Activated B cell treated with CpG ODN at 0.5 μM for 24 hours (primary cell): ENCODE results near the gene NCKAP1. TPM values are rescaled to one million over a fixed set of nuclear protein-coding genes. Genes with fewer than 3 reads are reported as not detected.

Experiments
- ATAC-seq: fragments of 200-7000 bp; cut with Tn5 transposase; one replicate; pipeline ENCODE4 v1.10.0; 2021; ENCODE audit warnings: low read depth, mild to moderate bottlenecking, moderate library complexity
- CTCF ChIA-PET: fragments of 350-600 bp; sonication (Branson Sonifier 250); formaldehyde crosslinking; loops from one replicate; lab custom pipeline; 2021; ENCODE audit warnings: antibody characterized with exemption; lab: Charles Lee
- POLR2A ChIA-PET: fragments of 350-600 bp; sonication (Branson Sonifier 250); formaldehyde crosslinking; loops from one replicate; lab custom pipeline; 2021; ENCODE audit warnings: antibody characterized with exemption; lab: Charles Lee
- DNase-seq: peaks from one replicate; pipeline ENCODE4 v3.0.0; 2022
- H3K27ac Mint-ChIP-seq: one replicate; pipeline ENCODE4 v1.8.0; 2020; ENCODE audit warnings: mixed read lengths
- H3K27me3 Mint-ChIP-seq: one replicate; pipeline ENCODE4 v1.8.0; 2021; ENCODE audit warnings: mixed read lengths
- H3K36me3 Mint-ChIP-seq: one replicate; pipeline ENCODE4 v1.8.0; 2021; ENCODE audit warnings: low read depth, mixed read lengths
- H3K4me1 Mint-ChIP-seq: one replicate; pipeline ENCODE4 v1.8.0; 2021; ENCODE audit warnings: mixed read lengths
- H3K4me3 Mint-ChIP-seq: one replicate; pipeline ENCODE4 v1.8.0; 2020; ENCODE audit warnings: mild to moderate bottlenecking, mixed read lengths
- H3K9me3 Mint-ChIP-seq: one replicate; pipeline ENCODE4 v1.8.0; 2020; ENCODE audit warnings: mixed read lengths
- intact Hi-C: fragments of 100-400 bp; cut with micrococcal nuclease; formaldehyde crosslinking; loops from one replicate; pipeline ENCODE4 v1.15.1; 2024
- total RNA-seq: library from RNA; stranded (reverse); gene quantifications from 2 replicates; pipeline ENCODE4 v1.2.3, GENCODE V29; 2022
- TF ChIP-seq, protein P1 (sequence below): fragments of 200-600 bp; IDR thresholded peaks from one replicate; pipeline ENCODE4 v1.8.0; 2022; ENCODE audit warnings: antibody characterized with exemption, mild to moderate bottlenecking

NCKAP1 gene
- total RNA-seq, 1 donor from 2014 or later = not detected

DNA sequence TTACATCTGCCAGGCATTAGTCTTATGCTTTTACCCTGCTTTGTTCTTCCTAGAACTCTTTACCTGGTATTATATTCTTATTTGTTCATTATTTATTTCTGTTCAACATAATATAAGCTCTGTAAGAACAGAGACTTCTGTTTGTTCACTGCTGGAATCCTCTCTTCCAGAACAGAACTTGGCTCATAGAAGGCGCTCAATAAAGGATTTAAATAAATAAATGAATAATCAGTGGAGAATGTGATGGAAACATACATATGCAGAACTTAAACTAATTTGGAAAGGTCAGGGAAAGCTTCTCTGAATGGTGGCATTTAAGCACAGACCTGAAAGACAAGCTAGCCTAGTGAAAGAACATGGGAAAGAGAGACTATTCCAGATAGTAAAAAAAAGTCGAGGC, 24.3 kb downstream of the NCKAP1 start:
- Mint-ChIP-seq H3K36me3 (no peaks in the 10 kb centered on the region), H3K27ac (no peak overlapping the region), H3K9me3 (no peaks in the 10 kb centered on the region), H3K4me3 (no peak overlapping the region), H3K27me3 (peaks cover 50% of the 10 kb centered on the region), H3K4me1 (no peaks in the 10 kb centered on the region)
- intact Hi-C loops = no loop called here
- CTCF ChIA-PET = interaction anchor here (0.9 kb wide), 1 partner anchor 33 kb away, joined by 3 read pairs; no protein-coding TSS in a partner anchor
- TF ChIP-seq, protein P1, sequence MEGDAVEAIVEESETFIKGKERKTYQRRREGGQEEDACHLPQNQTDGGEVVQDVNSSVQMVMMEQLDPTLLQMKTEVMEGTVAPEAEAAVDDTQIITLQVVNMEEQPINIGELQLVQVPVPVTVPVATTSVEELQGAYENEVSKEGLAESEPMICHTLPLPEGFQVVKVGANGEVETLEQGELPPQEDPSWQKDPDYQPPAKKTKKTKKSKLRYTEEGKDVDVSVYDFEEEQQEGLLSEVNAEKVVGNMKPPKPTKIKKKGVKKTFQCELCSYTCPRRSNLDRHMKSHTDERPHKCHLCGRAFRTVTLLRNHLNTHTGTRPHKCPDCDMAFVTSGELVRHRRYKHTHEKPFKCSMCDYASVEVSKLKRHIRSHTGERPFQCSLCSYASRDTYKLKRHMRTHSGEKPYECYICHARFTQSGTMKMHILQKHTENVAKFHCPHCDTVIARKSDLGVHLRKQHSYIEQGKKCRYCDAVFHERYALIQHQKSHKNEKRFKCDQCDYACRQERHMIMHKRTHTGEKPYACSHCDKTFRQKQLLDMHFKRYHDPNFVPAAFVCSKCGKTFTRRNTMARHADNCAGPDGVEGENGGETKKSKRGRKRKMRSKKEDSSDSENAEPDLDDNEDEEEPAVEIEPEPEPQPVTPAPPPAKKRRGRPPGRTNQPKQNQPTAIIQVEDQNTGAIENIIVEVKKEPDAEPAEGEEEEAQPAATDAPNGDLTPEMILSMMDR = no peak
- no peak for DNase-seq
- no peak for ATAC-seq
- POLR2A ChIA-PET = no interaction called here

- no peak overlapping the region for H3K27ac Mint-ChIP-seq
- CTCF ChIA-PET = no interaction called here
Observed at GRCh38 chr2:183011743-183012142, 26.5 kb downstream of the NCKAP1 start.

GRCh38 chr2:183010112-183010511, 28.1 kb downstream of the NCKAP1 start:
- peaks cover 36% of the 10 kb centered on the region for H3K27me3 Mint-ChIP-seq

More at GRCh38 chr2:183011743-183012142, 26.5 kb downstream of the NCKAP1 start:
- H3K4me3 Mint-ChIP-seq = no peak overlapping the region
- no peaks in the 10 kb centered on the region for H3K36me3 Mint-ChIP-seq
- H3K9me3 Mint-ChIP-seq = no peaks in the 10 kb centered on the region
- DNase-seq = no peak
- POLR2A ChIA-PET = no interaction called here
- TF ChIP-seq, protein P1 = no peak
- no peak for ATAC-seq
- H3K4me1 Mint-ChIP-seq = no peaks in the 10 kb centered on the region
- intact Hi-C loops = no loop called here
- H3K27me3 Mint-ChIP-seq = peaks cover 42% of the 10 kb centered on the region

GRCh38 chr2:183009249-183009899, 28.9 kb downstream of the NCKAP1 start:
- no peak for DNase-seq
- CTCF ChIA-PET = no interaction called here
- Mint-ChIP-seq H3K9me3 (no peaks in the 10 kb centered on the region), H3K27me3 (peaks cover 31% of the 10 kb centered on the region), H3K27ac (no peak overlapping the region), H3K36me3 (no peaks in the 10 kb centered on the region), H3K4me1 (no peaks in the 10 kb centered on the region), H3K4me3 (no peak overlapping the region)
- TF ChIP-seq, protein P1 = no peak
- intact Hi-C loops = no loop called here
- ATAC-seq = no peak
- POLR2A ChIA-PET = no interaction called here

More at GRCh38 chr2:183010112-183010511, 28.1 kb downstream of the NCKAP1 start:
- Mint-ChIP-seq H3K27ac (no peak overlapping the region), H3K4me1 (no peaks in the 10 kb centered on the region), H3K36me3 (no peaks in the 10 kb centered on the region), H3K9me3 (no peaks in the 10 kb centered on the region), H3K4me3 (no peak overlapping the region)
- DNase-seq (no peak), ATAC-seq (no peak)
- ChIA-PET CTCF (no interaction called here), POLR2A (no interaction called here)
- TF ChIP-seq, protein P1 = no peak
- intact Hi-C loops = no loop called here

GRCh38 chr2:183001948-183002347, 36.3 kb downstream of the NCKAP1 start:
- H3K9me3 Mint-ChIP-seq = no peaks in the 10 kb centered on the region
- H3K36me3 Mint-ChIP-seq = no peaks in the 10 kb centered on the region
- H3K4me1 Mint-ChIP-seq = no peaks in the 10 kb centered on the region
- no peak overlapping the region for H3K4me3 Mint-ChIP-seq
- DNase-seq (no peak), ATAC-seq (no peak)
- H3K27ac Mint-ChIP-seq = no peak overlapping the region
- TF ChIP-seq, protein P1 = no peak
- peaks cover 11% of the 10 kb centered on the region for H3K27me3 Mint-ChIP-seq
- CTCF ChIA-PET = no interaction called here
- POLR2A ChIA-PET = no interaction called here
- intact Hi-C loops = no loop called here
